ENCODE data around the gene TXN. TPM values are rescaled to one million over a fixed set of nuclear protein-coding genes. Genes with fewer than 3 reads are reported as not detected.

Gene TXN
- total and polyA plus RNA-seq, 2 of the 4 experiments (the other 2 are of a cell fraction): 277 to 578 TPM

- Histone ChIP-seq H3K9me1 (ENCODE audit: insufficient read depth, low read length) (no peaks in the 10 kb centered on the region), H2BK5ac (ENCODE audit: low read depth, low read length, poor library complexity, severe bottlenecking) (no peak overlapping the region), H2BK20ac (ENCODE audit: low read depth, low read length) (no peak overlapping the region), H3K9me3 (ENCODE audit: control insufficient read depth, insufficient read depth, low read length) (no peaks in the 10 kb centered on the region), H3K27ac (ENCODE audit: insufficient read depth, low read length) (no peak overlapping the region), H3K27me3 (ENCODE audit: control insufficient read depth, insufficient read depth, low read length) (peaks cover 35% of the 10 kb centered on the region), H3K9ac (ENCODE audit: low read depth, low read length) (no peak overlapping the region), H3K4ac (ENCODE audit: low read depth, low read length) (no peak overlapping the region), H4K8ac (ENCODE audit: low read depth in 2 of 2, low read length in 2 of 2) (no peak overlapping the region), H3K79me1 (ENCODE audit: low read depth in 1 of 2, low read length in 2 of 2) (no peaks in the 10 kb centered on the region), H3K18ac (ENCODE audit: low read depth, low read length) (no peak overlapping the region), H2AK5ac (ENCODE audit: low read depth, low read length) (no peak overlapping the region), H3K4me3 (ENCODE audit: insufficient read depth, low read depth, low read length) (no peak overlapping the region), H2BK15ac (ENCODE audit: low read depth, low read length) (no peak overlapping the region), H4K20me1 (ENCODE audit: insufficient read depth, low read length) (no peaks in the 10 kb centered on the region), H3K4me2 (ENCODE audit: low read depth, low read length) (no peak overlapping the region), H2AK9ac (replicated peaks; ENCODE audit: low read depth, low read length, poor library complexity) (no peak overlapping the region), H4K91ac (ENCODE audit: insufficient read depth, low read depth, low read length) (no peak overlapping the region), H2AFZ (replicated peaks; ENCODE audit: low read length, poor library complexity) (no peak overlapping the region), H3K14ac (replicated peaks; ENCODE audit: low read depth, low read length) (no peak overlapping the region), H2BK120ac (ENCODE audit: low read depth, low read length) (no peak overlapping the region), H3K56ac (ENCODE audit: extremely low read depth, insufficient read depth, low read length) (no peak overlapping the region), H3K23ac (ENCODE audit: low read depth, low read length) (no peak overlapping the region), H3K36me3 (ENCODE audit: control insufficient read depth, insufficient read depth, low read length) (no peaks in the 10 kb centered on the region), H3K4me1 (ENCODE audit: control insufficient read depth, insufficient read depth, low read length) (no peaks in the 10 kb centered on the region), H4K5ac (ENCODE audit: low read depth, low read length) (no peak overlapping the region)
- ChIA-PET POLR2A (ENCODE audit: unreplicated experiment) (no interaction called here), CTCF (no interaction called here)
- intact Hi-C loops (cut with micrococcal nuclease): no loop called here
- DNase-seq: no peak
- no TSS peak for BruUV-seq (replicated peaks)
- no peak for TF ChIP-seq CEBPB (IDR thresholded peaks at IDR 0.05; ENCODE audit: low read depth, low read length)
- no peak for TF ChIP-seq RAD21 (IDR thresholded peaks at IDR 0.05; ENCODE audit: low read length)
- TF ChIP-seq, protein P1, sequence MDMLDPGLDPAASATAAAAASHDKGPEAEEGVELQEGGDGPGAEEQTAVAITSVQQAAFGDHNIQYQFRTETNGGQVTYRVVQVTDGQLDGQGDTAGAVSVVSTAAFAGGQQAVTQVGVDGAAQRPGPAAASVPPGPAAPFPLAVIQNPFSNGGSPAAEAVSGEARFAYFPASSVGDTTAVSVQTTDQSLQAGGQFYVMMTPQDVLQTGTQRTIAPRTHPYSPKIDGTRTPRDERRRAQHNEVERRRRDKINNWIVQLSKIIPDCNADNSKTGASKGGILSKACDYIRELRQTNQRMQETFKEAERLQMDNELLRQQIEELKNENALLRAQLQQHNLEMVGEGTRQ (IDR thresholded peaks at IDR 0.05; ENCODE audit: low read depth, low read length): no peak
- TF ChIP-seq, protein P2, sequence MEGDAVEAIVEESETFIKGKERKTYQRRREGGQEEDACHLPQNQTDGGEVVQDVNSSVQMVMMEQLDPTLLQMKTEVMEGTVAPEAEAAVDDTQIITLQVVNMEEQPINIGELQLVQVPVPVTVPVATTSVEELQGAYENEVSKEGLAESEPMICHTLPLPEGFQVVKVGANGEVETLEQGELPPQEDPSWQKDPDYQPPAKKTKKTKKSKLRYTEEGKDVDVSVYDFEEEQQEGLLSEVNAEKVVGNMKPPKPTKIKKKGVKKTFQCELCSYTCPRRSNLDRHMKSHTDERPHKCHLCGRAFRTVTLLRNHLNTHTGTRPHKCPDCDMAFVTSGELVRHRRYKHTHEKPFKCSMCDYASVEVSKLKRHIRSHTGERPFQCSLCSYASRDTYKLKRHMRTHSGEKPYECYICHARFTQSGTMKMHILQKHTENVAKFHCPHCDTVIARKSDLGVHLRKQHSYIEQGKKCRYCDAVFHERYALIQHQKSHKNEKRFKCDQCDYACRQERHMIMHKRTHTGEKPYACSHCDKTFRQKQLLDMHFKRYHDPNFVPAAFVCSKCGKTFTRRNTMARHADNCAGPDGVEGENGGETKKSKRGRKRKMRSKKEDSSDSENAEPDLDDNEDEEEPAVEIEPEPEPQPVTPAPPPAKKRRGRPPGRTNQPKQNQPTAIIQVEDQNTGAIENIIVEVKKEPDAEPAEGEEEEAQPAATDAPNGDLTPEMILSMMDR (conservative IDR thresholded peaks at IDR 0.05; ENCODE audit: low read depth, low read length): no peak
- no peak for TF ChIP-seq RFX5 (IDR thresholded peaks at IDR 0.05; ENCODE audit: low read depth, low read length)
- TF ChIP-seq MXI1 (IDR thresholded peaks at IDR 0.05; ENCODE audit: borderline replicate concordance, low read depth, low read length): no peak
- TF ChIP-seq MAZ (IDR thresholded peaks at IDR 0.05; ENCODE audit: borderline replicate concordance, low read depth, low read length): no peak
- no peak for TF ChIP-seq CHD1 (IDR thresholded peaks at IDR 0.05; ENCODE audit: low read depth, low read length)
- TF ChIP-seq SMC3 (IDR thresholded peaks at IDR 0.05; ENCODE audit: low read depth, low read length): no peak
- ATAC-seq (ENCODE audit: low read depth): no peak
- in situ Hi-C loops (cut with MboI; ENCODE audit: low sequenced_read_pairs): no loop called here
- 0% methylated on average over 1 of the region's 6 CpGs; no CpG with 5 or more reads in 1 of the 2 experiments for WGBS, 2 experiments (ENCODE audit: extremely low coverage in 2 of 2, insufficient read length in 1 of 2)
- dilution Hi-C loops (cut with HindIII; ENCODE audit: low sequenced_read_pairs, unreplicated experiment): no loop called here
These were observed 49.2 kb downstream of the TXN start for GRCh38 chr9:110207071-110207641.

Data from IMR-90 (cell line).